Suprapubic skin (tissue), 4 donors: ENCODE data around the gene ASPM.

ENCODE experiments used
- CTCF ChIP-seq, 2 donors: fragments of 200-600 bp in 1 of 2; fragments of 450-650 bp in 1 of 2; sonication (generic) in 1 of 2; IDR thresholded peaks; one replicate each; pipeline ENCODE4 v1.5.1; 2016 to 2019; ENCODE audit warnings: antibody characterized with exemption in 2 of 2, mild to moderate bottlenecking in 1 of 2, moderate library complexity in 1 of 2
- EP300 ChIP-seq: sonication (generic); formaldehyde crosslinking; IDR thresholded peaks from one replicate; pipeline ENCODE4 v1.6.1; 2017; ENCODE audit warnings: antibody characterized with exemption
- POLR2A ChIP-seq, 2 donors: fragments of 450-650 bp; IDR thresholded peaks; one replicate each; pipeline ENCODE4 v1.6.1; 2017; ENCODE audit warnings: antibody characterized with exemption in 2 of 2, mild to moderate bottlenecking in 2 of 2, moderate library complexity in 2 of 2
- POLR2AphosphoS5 ChIP-seq, 3 donors: sonication (generic); formaldehyde crosslinking; IDR thresholded peaks; one replicate each; pipeline ENCODE4 v1.6.1; 2017; ENCODE audit warnings: antibody characterized with exemption in 3 of 3

GRCh38 chr1:197181982-197182381 lies 35.5 kb upstream of the ASPM start:
- no peak for TF ChIP-seq POLR2AphosphoS5 (IDR thresholded peaks at IDR 0.05)
- TF ChIP-seq CTCF (IDR thresholded peaks at IDR 0.05) = no peak
- TF ChIP-seq POLR2A (IDR thresholded peaks at IDR 0.05) = no peak
- no peak for TF ChIP-seq EP300
